Nephron (organoid): ENCODE results near the gene XCL2.

Experiments used
- H3K27ac Mint-ChIP-seq, 3 experiments: 2 replicates each; pipeline ENCODE4 v1.8.0; 2020; ENCODE audit warnings: mixed read lengths in 3 of 3, mild to moderate bottlenecking in 2 of 3, moderate library complexity in 1 of 3
- H3K27me3 Mint-ChIP-seq: 2 replicates; pipeline ENCODE4 v1.8.0; 2021; ENCODE audit warnings: low read depth, mild to moderate bottlenecking, moderate library complexity, mixed read lengths
- H3K36me3 Mint-ChIP-seq: 2 replicates; pipeline ENCODE4 v1.8.0; 2020; ENCODE audit warnings: low read depth, mixed read lengths
- H3K4me1 Mint-ChIP-seq: 2 replicates; pipeline ENCODE4 v1.8.0; 2020; ENCODE audit warnings: mixed read lengths
- H3K4me3 Mint-ChIP-seq, 3 experiments: 2 replicates each; pipeline ENCODE4 v1.8.0; 2020; ENCODE audit warnings: mild to moderate bottlenecking in 3 of 3, mixed read lengths in 3 of 3, moderate library complexity in 2 of 3
- H3K9me3 Mint-ChIP-seq: 2 replicates; pipeline ENCODE4 v1.8.0; 2020; ENCODE audit warnings: mixed read lengths
- TF ChIP-seq, protein P1 (sequence below), 3 experiments: fragments of 200-600 bp; sonication (generic); IDR thresholded peaks; one replicate each; pipeline ENCODE4 v1.5.0; 2021; ENCODE audit warnings: antibody characterized with exemption in 3 of 3; ENCODE audit not compliant: unreplicated experiment in 3 of 3

The XCL2 gene

DNA sequence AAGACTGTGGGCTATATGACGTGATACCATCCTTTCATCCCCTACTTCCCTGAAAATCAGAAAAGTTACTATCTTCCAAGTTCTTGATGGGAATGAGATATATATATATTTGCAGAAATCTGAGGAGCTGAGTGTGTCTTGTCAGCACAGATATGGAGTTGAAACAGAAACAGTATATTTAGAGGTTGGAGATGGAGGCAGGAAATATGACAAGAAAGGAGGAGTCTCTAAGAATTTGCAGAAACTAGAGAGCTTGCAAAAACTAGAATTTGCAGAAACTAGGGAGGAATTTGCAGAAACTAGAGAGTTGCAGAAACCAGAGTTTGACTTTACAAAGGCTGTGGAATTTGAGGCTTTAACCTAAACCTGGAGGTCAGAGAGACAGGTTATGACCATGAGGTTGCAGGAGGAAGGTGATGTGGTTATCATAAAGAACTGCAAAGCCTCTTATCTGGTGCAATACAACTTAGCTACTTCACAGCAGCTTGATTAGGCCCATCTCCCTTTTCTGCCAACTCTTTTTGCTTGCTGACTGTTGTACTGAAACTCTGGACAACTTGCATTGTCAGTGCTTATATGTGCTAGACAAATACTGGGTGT is 22.3 kb downstream of the XCL2 start:
- H3K27ac Mint-ChIP-seq, result no peak overlapping the region
- H3K4me1 Mint-ChIP-seq, result peaks cover 5% of the 10 kb centered on the region
- H3K4me3 Mint-ChIP-seq, result no peak overlapping the region
- H3K36me3 Mint-ChIP-seq, result peaks cover 5% of the 10 kb centered on the region
- peaks cover 4% of the 10 kb centered on the region for H3K27me3 Mint-ChIP-seq
- H3K9me3 Mint-ChIP-seq, result peaks cover 11% of the 10 kb centered on the region
- TF ChIP-seq, protein P1, sequence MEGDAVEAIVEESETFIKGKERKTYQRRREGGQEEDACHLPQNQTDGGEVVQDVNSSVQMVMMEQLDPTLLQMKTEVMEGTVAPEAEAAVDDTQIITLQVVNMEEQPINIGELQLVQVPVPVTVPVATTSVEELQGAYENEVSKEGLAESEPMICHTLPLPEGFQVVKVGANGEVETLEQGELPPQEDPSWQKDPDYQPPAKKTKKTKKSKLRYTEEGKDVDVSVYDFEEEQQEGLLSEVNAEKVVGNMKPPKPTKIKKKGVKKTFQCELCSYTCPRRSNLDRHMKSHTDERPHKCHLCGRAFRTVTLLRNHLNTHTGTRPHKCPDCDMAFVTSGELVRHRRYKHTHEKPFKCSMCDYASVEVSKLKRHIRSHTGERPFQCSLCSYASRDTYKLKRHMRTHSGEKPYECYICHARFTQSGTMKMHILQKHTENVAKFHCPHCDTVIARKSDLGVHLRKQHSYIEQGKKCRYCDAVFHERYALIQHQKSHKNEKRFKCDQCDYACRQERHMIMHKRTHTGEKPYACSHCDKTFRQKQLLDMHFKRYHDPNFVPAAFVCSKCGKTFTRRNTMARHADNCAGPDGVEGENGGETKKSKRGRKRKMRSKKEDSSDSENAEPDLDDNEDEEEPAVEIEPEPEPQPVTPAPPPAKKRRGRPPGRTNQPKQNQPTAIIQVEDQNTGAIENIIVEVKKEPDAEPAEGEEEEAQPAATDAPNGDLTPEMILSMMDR (IDR thresholded peaks at IDR 0.05; ENCODE audit: unreplicated experiment in 3 of 3), result no peak

DNA sequence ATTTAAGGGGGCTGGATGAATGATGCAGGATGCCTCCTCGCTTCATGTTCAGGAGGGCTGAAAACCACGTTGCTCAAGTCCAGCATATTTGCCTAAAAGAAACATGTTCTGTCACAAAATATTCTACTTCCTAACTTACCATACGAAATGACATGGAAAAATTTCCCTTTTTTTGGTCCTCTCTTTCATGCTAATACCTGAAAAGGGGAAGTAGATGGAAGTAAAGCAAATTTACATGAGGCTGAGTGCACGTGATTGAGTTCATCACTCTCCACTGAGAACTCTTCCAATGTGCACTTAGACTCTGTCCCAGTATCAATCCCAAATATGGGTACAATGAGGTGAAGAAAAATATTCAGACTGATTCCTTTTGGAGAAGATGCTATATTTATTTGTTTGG is 23.0 kb downstream of the XCL2 start:
- Mint-ChIP-seq H3K27me3 (peaks cover 4% of the 10 kb centered on the region), H3K4me1 (peaks cover 5% of the 10 kb centered on the region), H3K36me3 (peaks cover 5% of the 10 kb centered on the region), H3K9me3 (peaks cover 11% of the 10 kb centered on the region), H3K4me3 (no peak overlapping the region), H3K27ac (no peak overlapping the region)
- TF ChIP-seq, protein P1 (IDR thresholded peaks at IDR 0.05; ENCODE audit: unreplicated experiment in 3 of 3), result no peak

DNA sequence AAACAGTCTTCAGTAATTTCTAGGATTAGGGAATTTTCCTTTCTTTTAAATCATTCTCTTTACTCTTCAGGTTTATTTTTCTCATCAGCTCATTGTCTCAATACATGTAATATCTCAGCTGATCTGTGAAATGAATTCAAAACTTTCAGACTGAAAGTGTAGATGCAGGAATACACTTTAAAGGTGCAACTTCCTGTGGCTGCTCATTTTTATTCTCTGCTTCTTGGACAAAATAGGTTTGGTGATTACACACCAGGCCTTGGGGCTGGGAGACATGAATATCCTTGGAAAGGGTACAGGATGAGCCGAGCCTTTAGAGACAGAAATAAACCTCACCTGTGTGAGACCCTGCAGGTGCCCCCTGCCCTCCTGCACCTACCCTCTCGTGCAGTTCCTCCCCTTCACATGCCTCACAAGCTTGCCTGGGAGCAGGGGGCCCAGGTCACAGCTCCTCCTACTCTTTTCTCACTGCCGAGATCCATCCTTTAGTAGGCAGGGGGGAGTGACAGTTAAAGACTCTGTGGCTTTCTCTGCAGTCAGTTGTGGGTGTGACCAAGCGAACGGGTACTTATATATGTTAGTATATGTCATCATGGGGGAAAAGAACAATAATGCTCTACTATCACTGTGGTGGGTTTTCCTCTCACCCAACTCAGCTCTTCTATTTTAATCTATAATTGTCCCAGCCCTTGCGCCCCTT is 23.6 kb downstream of the XCL2 start:
- Mint-ChIP-seq H3K9me3 (peaks cover 11% of the 10 kb centered on the region), H3K27me3 (peaks cover 4% of the 10 kb centered on the region), H3K4me3 (no peak overlapping the region), H3K27ac (no peak overlapping the region), H3K36me3 (peaks cover 5% of the 10 kb centered on the region), H3K4me1 (peaks cover 5% of the 10 kb centered on the region)
- TF ChIP-seq, protein P1 (IDR thresholded peaks at IDR 0.05; ENCODE audit: unreplicated experiment in 3 of 3), result no peak

DNA sequence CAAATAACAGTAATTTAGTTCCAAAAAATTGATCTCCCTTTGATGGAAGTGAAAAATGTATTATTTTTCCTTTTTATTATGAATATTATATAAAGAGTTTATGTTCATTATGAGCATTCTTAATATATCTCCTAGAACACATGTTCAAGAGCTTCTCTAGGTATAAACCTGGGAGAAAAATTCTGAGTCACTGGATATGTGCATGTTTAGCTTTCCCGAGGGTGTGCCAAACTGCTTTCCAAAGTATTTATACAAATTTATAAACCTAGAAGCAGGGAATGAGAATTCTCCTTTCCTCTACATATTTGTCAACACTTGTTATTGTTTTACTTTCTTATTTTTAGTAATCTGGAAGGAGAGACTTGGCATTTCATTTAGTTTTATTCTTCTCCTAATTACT is 25.0 kb downstream of the XCL2 start:
- Mint-ChIP-seq H3K27me3 (peaks cover 4% of the 10 kb centered on the region), H3K4me3 (no peak overlapping the region), H3K9me3 (peaks cover 7% of the 10 kb centered on the region), H3K4me1 (peaks cover 12% of the 10 kb centered on the region), H3K27ac (no peak overlapping the region), H3K36me3 (peaks cover 5% of the 10 kb centered on the region)
- TF ChIP-seq, protein P1 (IDR thresholded peaks at IDR 0.05; ENCODE audit: unreplicated experiment in 3 of 3), result no peak

DNA sequence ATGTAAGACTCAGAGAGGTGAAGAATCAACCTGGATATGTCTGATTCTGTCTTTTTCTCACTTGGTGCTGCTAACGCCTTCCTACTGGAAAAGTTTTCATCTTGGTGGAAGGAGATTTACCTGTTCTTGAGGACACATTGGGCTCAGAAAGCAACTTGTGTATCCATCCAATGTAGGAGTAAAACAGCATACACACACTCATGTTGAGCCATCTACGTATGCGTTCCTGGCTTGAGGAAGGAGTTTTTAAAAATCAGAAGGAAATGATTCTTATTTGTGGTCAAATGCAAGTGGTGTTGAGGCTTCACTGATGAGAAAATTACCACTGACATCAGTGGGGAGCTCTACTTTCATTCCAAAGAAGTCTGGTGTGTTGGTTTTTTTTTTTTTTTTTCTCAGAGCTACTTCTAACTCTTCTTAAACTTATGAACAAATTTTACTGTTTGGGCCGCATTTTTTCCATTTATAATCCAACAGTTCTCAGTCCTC is 25.6 kb downstream of the XCL2 start:
- TF ChIP-seq, protein P1 (IDR thresholded peaks at IDR 0.05; ENCODE audit: unreplicated experiment in 3 of 3), result no peak

More for the DNA sequence above, 25.6 kb downstream of the XCL2 start:
- peaks cover 7% of the 10 kb centered on the region for H3K9me3 Mint-ChIP-seq
- H3K4me3 Mint-ChIP-seq, result no peak overlapping the region
- H3K36me3 Mint-ChIP-seq, result peaks cover 4% of the 10 kb centered on the region
- H3K4me1 Mint-ChIP-seq, result peaks cover 12% of the 10 kb centered on the region
- H3K27ac Mint-ChIP-seq, result no peak overlapping the region
- H3K27me3 Mint-ChIP-seq, result peaks cover 6% of the 10 kb centered on the region
